Activated CD4-positive, alpha-beta T cell treated with anti-CD3 and anti-CD28 coated beads, Interleukin-2, amount 10 ng/mL, durations not matched to agents 7 days and 5 days (primary cell): Measurements from ENCODE around the gene LMX1A. TPM values are rescaled to one million over a fixed set of nuclear protein-coding genes. Genes with fewer than 3 reads are reported as not detected.

Source experiments
- CTCF ChIA-PET: fragments of 350-600 bp; sonication (Branson Sonifier 250); formaldehyde crosslinking; loops from one replicate; lab custom pipeline; 2021; ENCODE audit warnings: antibody characterized with exemption; lab: Charles Lee
- POLR2A ChIA-PET: fragments of 350-600 bp; sonication (Branson Sonifier 250); formaldehyde crosslinking; loops from one replicate; lab custom pipeline; 2021; ENCODE audit warnings: antibody characterized with exemption; lab: Charles Lee
- DNase-seq: peaks from one replicate; pipeline ENCODE4 v3.0.0-alpha.2; 2020
- H3K27ac Mint-ChIP-seq: one replicate; pipeline ENCODE4 v1.8.0; 2021; ENCODE audit warnings: mild to moderate bottlenecking, moderate library complexity, mixed read lengths
- H3K27me3 Mint-ChIP-seq: one replicate; pipeline ENCODE4 v1.8.0; 2021; ENCODE audit warnings: mixed read lengths
- H3K36me3 Mint-ChIP-seq: one replicate; pipeline ENCODE4 v1.8.0; 2021; ENCODE audit warnings: low read depth, mixed read lengths
- H3K4me1 Mint-ChIP-seq: one replicate; pipeline ENCODE4 v1.8.0; 2021; ENCODE audit warnings: mixed read lengths
- H3K4me3 Mint-ChIP-seq: one replicate; pipeline ENCODE4 v1.8.0; 2021; ENCODE audit warnings: mild to moderate bottlenecking, moderate library complexity, mixed read lengths
- H3K9me3 Mint-ChIP-seq: one replicate; pipeline ENCODE4 v1.8.0; 2021; ENCODE audit warnings: mixed read lengths
- total RNA-seq, 2 experiments: library from RNA; stranded (reverse); gene quantifications; one replicate each; pipeline ENCODE4 v1.2.3, GENCODE V29; 2021

LMX1A gene
- total RNA-seq, 2 experiments from 2014 or later: not detected

DNA sequence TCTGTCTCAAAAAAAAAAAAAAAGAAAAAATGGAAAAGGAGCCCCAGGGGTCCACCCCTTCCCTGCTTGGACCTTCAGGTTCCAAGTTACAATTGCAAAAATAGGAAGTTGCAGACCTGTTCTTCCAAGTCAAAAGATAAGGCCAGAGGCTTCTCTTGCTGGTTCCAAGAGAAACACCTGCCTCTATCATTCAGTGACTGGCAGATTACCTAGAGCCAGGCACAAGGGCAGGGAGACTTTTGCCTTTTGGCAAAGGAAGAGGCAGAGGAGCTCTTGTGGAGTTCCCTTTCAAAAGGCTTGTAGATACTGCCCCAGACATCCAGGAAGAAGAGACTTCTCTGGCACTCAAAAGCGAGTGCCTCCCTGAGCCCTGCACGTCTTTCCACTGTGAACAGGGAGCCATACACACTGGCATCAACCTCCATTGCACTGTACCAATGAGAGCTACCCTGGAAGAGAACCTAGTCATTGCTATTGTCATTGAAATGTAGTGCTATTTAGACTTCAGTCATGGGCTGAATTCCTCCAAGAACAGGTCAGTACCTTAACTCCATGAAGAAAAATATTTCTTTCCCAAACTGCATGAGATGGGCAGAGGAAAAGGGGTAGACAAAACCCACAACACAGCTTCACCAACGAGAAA is 91.2 kb downstream of the LMX1A start:
- POLR2A ChIA-PET: no interaction called here
- H3K36me3 Mint-ChIP-seq: no peaks in the 10 kb centered on the region
- CTCF ChIA-PET: no interaction called here

DNA sequence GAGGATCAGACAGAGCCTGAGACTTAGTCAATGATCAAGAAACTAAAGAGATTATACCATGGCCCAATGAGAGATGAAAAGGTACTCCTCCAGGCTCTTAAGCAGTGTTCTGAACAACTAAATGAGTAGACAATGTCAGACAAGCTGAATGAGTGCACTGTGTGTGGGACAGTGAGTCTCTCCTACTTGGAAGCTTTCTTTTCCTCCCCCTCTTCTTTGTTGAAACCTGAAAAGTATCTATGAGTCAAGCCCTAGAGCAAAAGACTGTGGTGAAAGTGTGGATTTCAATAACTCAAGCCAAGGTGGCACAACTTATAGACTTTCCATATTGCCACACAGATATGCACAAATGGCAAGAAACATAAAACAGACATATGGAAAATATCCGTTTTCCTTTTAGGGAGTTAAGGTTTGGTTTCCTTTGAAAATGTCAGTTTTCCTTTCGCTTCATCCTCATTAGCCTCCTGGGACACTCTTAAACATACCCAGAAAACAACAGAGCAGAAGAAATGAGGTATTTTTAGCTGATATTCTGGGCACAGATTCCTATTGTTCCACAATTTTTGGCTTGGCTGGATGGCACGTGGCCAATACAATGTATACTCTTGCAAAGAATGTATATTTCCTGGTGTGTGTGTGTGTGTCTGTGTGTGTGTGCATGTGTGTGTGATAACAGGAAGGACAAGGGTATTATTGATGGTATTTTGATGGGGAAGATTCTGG is 96.6 kb downstream of the LMX1A start:
- no peak overlapping the region for H3K27ac Mint-ChIP-seq
- POLR2A ChIA-PET: no interaction called here
- DNase-seq: no peak
- no peaks in the 10 kb centered on the region for H3K36me3 Mint-ChIP-seq
- peaks cover 3% of the 10 kb centered on the region for H3K27me3 Mint-ChIP-seq
- no peaks in the 10 kb centered on the region for H3K4me1 Mint-ChIP-seq
- CTCF ChIA-PET: no interaction called here
- H3K4me3 Mint-ChIP-seq: no peak overlapping the region
- H3K9me3 Mint-ChIP-seq: no peaks in the 10 kb centered on the region

More for the DNA sequence above, 91.2 kb downstream of the LMX1A start:
- Mint-ChIP-seq H3K4me3 (no peak overlapping the region), H3K27ac (no peak overlapping the region), H3K4me1 (no peaks in the 10 kb centered on the region), H3K27me3 (no peaks in the 10 kb centered on the region), H3K9me3 (no peaks in the 10 kb centered on the region)
- DNase-seq: no peak

DNA sequence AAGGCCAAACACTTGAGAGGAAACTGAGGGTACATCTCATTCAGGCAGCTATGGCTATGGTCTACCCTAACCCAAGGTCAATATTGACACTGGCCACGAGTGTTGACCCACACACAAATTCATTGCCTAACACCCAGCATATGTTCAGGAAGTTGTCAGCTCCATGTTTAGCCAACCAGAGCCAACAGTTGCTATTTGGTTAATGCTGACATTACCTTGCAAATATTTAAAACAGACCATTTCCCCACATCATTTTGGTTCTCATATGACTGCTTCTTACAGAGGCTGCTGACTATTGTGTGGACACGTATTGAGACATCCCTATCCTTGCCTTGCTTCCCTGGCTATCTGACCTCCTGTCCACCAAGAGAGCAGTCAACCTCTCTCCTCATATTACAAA is 97.3 kb downstream of the LMX1A start:
- Mint-ChIP-seq H3K4me1 (no peaks in the 10 kb centered on the region), H3K4me3 (no peak overlapping the region), H3K27me3 (peaks cover 3% of the 10 kb centered on the region), H3K27ac (no peak overlapping the region), H3K9me3 (no peaks in the 10 kb centered on the region), H3K36me3 (no peaks in the 10 kb centered on the region)
- ChIA-PET POLR2A (no interaction called here), CTCF (no interaction called here)
- DNase-seq: no peak

DNA sequence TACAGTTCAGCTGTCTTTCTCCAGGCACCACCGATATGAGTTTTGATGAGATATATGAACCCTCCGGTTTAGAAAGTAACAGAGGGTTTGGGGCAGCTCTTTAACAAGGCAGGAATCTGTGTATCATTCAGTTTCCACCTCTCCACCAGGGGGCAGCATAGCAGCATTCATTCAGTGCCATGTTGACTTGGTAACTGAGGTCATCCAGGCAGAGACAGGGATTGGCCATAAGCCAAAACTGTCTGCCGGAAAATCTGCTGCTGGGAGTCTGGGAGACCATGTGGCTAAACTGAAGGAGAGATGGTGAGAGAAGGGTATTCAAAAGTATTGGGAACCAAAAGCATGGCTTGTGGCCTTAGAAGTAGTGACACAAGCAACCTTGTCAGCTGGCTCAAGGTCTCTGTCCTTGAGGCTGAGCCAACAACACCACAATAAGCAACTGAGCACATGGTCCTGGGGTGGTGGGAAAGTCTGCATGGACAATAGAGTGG is 98.5 kb downstream of the LMX1A start:
- Mint-ChIP-seq H3K36me3 (no peaks in the 10 kb centered on the region), H3K4me3 (no peak overlapping the region), H3K9me3 (no peaks in the 10 kb centered on the region), H3K27me3 (peaks cover 3% of the 10 kb centered on the region), H3K27ac (no peak overlapping the region), H3K4me1 (no peaks in the 10 kb centered on the region)
- ChIA-PET POLR2A (no interaction called here), CTCF (interaction anchor here (1.4 kb wide), 1 partner anchor 14 kb away, joined by 4 read pairs; no protein-coding TSS in a partner anchor)
- peak; percentile 50 for DNase-seq

DNA sequence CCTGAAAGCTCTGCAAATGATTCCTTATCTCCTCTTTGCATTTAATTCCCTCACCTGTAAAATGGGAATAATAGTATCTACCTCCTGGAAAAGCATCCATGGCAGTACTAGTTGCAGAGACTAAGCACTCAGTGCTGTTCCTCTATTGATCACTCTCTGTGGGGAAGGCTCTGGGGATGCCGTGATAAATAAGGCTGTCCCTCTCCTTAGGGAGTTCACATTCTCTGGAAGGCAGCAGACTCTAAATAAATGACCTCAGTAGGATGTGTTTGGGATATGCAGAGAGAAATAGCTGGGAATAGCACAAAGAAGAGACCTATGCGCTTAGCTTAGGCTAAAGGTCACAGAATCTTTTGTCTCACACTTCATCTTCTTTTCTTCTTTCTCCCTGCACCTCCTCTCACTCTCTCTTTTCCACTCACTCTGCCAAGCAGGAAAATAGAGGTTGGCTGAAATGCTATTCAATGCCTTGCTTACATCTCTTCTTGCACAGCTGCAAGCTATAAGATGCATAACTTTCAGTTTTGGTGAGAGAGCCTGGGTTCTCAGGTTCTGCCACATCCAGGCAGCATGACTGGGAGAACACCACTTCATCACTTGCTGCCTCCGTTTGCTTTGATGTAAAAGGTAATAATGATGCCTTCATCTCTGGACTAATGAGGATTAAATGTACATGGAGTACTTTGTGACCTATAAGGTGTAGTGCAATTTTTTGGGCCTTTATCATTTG is 101.5 kb downstream of the LMX1A start:
- Mint-ChIP-seq H3K27me3 (peaks cover 6% of the 10 kb centered on the region), H3K27ac (no peak overlapping the region)

DNA sequence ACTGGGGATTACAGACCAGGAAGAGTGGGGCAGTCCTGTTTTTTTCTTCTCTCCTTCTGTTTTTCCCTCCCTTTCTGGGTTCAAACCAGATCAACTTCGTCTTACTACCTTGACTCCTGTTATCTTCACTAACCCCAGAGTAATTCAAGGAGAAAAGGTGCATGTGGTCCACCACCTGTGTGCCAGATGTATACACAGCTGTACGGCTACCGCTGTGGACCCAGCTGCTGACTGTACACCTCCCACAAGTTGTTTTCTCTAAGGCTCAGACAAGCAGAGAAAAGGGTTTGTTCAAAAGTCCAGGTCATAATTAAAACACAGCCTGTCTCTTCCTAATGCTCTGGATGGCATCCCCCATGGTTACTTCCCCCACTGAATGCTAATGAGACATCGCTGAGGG is 102.1 kb downstream of the LMX1A start:
- H3K27ac Mint-ChIP-seq: no peak overlapping the region
- no peak for DNase-seq
- ChIA-PET POLR2A (no interaction called here), CTCF (no interaction called here)
- H3K9me3 Mint-ChIP-seq: no peaks in the 10 kb centered on the region
- H3K27me3 Mint-ChIP-seq: peaks cover 5% of the 10 kb centered on the region
- H3K4me3 Mint-ChIP-seq: no peak overlapping the region
- H3K36me3 Mint-ChIP-seq: no peaks in the 10 kb centered on the region
- H3K4me1 Mint-ChIP-seq: no peaks in the 10 kb centered on the region

More for the DNA sequence above, 101.5 kb downstream of the LMX1A start:
- ChIA-PET CTCF (no interaction called here), POLR2A (no interaction called here)
- H3K4me1 Mint-ChIP-seq: no peaks in the 10 kb centered on the region
- no peaks in the 10 kb centered on the region for H3K9me3 Mint-ChIP-seq
- DNase-seq: no peak
- H3K36me3 Mint-ChIP-seq: no peaks in the 10 kb centered on the region
- no peak overlapping the region for H3K4me3 Mint-ChIP-seq

DNA sequence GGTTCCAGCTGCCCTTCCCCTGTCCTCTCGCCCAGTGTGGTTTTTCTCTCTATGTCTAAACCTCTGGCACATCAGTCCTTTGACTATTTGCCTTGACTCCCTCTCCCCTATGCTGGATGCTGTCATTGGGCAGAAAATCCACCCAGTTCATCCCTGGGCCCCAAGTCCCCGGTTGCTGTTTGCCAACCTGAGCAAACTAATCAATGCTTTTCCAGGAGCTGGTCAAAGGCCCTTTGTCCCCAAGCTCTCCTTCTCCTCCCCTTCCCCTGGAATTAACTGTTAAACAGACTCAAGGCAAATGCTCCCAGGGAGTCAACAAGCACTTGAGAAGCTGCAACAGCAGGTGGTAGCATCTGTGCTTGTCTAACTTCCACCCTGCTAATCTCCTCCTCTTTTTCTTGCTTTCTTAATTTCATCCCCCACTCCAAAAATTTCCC is 102.7 kb downstream of the LMX1A start:
- Mint-ChIP-seq H3K27ac (no peak overlapping the region), H3K36me3 (no peaks in the 10 kb centered on the region), H3K27me3 (peaks cover 4% of the 10 kb centered on the region), H3K4me1 (no peaks in the 10 kb centered on the region), H3K9me3 (no peaks in the 10 kb centered on the region), H3K4me3 (no peak overlapping the region)
- ChIA-PET POLR2A (no interaction called here), CTCF (no interaction called here)
- DNase-seq: no peak

DNA sequence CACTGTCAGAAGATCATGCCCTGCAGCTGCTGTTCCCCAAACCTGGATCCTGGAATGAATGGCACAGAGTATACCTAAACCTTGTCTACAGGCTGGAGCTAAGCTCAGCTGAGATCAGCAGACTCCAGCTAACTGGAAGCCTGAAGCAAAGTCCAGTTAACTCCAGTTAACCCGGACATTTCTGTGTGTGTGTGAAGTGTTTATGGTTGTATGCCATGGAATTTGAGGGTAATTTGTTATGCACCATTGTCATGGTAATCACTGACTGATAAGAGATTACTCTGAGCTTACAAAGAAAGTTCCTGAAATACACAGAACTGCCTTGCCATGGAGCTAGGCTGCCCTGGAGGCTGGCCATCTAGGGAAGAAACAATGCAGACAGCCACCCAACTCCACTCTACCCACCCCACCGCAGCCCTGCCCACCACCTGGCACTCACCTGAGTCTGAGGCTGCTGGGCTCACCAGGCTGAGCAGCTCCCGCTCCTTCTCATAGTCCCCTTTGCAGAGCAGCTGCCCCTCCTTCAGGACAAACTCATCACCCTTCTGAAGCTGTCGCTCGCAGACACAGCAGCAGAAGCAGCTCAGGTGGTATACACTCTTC is 107.4 kb downstream of the LMX1A start:
- Mint-ChIP-seq H3K36me3 (no peaks in the 10 kb centered on the region), H3K4me3 (no peak overlapping the region), H3K27ac (no peak overlapping the region), H3K4me1 (no peaks in the 10 kb centered on the region), H3K9me3 (no peaks in the 10 kb centered on the region), H3K27me3 (peaks cover 6% of the 10 kb centered on the region)
- DNase-seq: no peak
- ChIA-PET CTCF (interaction anchor here (1.1 kb wide), 1 partner anchor 101 kb away, joined by 5 read pairs; no protein-coding TSS in a partner anchor), POLR2A (no interaction called here)

DNA sequence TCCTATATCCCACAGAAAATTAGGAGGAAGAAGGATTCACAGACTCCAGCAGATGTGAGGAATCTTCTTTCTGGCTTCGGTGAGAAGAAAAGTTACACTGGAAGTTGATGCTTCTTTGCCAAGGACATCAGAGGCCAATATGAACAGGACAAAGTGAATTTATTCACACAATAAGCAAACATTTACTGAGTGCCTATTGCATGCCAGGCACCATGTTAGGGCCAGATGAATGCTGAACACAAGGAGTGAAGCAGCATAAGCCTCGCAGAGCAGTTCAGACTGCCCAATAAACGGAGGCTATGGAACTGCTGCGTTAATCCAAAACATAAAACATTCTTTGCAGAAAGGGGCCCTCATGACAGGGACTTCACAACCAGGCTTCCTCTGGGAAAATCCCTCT is 114.6 kb downstream of the LMX1A start:
- H3K27me3 Mint-ChIP-seq: peaks cover 22% of the 10 kb centered on the region
- H3K36me3 Mint-ChIP-seq: no peaks in the 10 kb centered on the region
- CTCF ChIA-PET: no interaction called here
- no peak overlapping the region for H3K27ac Mint-ChIP-seq
- no peaks in the 10 kb centered on the region for H3K9me3 Mint-ChIP-seq
- no peak overlapping the region for H3K4me3 Mint-ChIP-seq
- no peak for DNase-seq
- POLR2A ChIA-PET: no interaction called here
- no peaks in the 10 kb centered on the region for H3K4me1 Mint-ChIP-seq

DNA sequence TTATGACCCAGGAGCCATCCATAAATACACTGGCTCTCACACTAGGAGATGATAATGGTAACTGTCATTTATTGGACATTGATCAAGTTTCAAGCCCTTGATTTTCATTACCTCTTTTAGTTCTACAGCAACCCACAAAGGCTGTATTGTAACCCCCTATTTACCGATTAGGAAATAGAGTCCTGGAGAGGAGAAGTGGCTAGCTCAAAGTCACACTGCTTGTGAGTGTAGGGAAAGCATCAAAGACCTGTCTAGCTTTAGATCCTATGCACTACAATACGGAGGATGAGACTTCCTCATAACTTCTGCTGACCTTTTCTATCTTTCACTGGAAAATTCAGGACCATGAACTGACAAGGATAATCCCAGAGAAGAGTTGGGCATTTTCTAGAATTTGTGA is 115.2 kb downstream of the LMX1A start:
- Mint-ChIP-seq H3K4me3 (no peak overlapping the region), H3K27me3 (peaks cover 24% of the 10 kb centered on the region), H3K9me3 (no peaks in the 10 kb centered on the region)

DNA sequence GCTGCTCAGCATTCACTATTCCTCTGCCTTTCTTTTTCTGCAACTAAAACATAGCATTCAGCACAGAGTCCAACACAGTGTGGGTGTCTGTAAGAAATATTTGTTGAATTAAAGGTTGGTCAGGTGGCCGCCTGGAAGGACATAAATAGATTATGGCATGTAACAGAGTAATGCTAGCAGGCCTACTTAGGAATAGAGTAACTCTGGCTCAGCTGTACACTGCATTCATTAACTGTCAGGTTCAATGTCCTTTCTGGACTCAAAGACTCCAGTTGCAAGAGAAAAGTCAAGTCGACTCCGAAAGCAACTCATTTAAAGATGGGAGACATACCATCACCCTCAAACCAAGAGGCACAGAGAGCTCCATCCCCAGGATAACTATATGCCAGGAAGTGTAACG is 116.0 kb downstream of the LMX1A start:
- Mint-ChIP-seq H3K27me3 (peaks cover 32% of the 10 kb centered on the region), H3K9me3 (no peaks in the 10 kb centered on the region), H3K36me3 (no peaks in the 10 kb centered on the region), H3K27ac (no peak overlapping the region), H3K4me1 (no peaks in the 10 kb centered on the region), H3K4me3 (no peak overlapping the region)
- no peak for DNase-seq
- ChIA-PET POLR2A (no interaction called here), CTCF (no interaction called here)

More for the DNA sequence above, 115.2 kb downstream of the LMX1A start:
- POLR2A ChIA-PET: no interaction called here
- no peak for DNase-seq
- CTCF ChIA-PET: no interaction called here
- Mint-ChIP-seq H3K4me1 (no peaks in the 10 kb centered on the region), H3K36me3 (no peaks in the 10 kb centered on the region), H3K27ac (no peak overlapping the region)

DNA sequence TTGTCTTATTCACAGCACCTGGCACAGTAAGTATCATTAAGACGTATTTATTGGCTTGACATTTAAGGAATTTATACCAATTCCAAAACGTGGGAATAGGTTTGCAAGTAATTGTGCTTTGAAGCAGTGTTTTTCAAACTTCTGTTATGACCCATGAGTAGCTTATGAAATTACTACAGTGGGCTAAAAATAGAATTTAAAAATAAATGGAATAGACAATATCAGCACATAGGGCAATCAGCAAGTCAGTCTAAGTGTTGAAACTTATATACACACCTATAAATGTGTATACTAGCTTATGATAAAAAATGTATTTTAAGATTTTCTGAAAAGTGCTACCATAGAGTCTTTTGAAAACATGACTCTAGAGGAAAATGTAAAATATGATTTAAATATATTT is 116.6 kb downstream of the LMX1A start:
- ChIA-PET POLR2A (no interaction called here), CTCF (interaction anchor here (0.7 to 0.8 kb wide), 2 partner anchors 133 to 1076 kb away, joined by 3 to 4 read pairs; no protein-coding TSS in a partner anchor)
- Mint-ChIP-seq H3K27me3 (peaks cover 37% of the 10 kb centered on the region), H3K4me1 (no peaks in the 10 kb centered on the region), H3K4me3 (no peak overlapping the region), H3K36me3 (no peaks in the 10 kb centered on the region), H3K27ac (no peak overlapping the region), H3K9me3 (no peaks in the 10 kb centered on the region)
- DNase-seq: no peak
